GM18511 (cell line): ENCODE results near the gene DNASE1L2.
A peak's percentile ranks its signal among the peaks of the same experiment; 100 is the strongest.
"Not testable (repeated sequence)": the region's sequence is repeated elsewhere in the genome, so short reads cannot be mapped to it uniquely, and the experiment has no call there.

Experiments used
- ATAC-seq: cut with Tn5 transposase; IDR thresholded peaks from one replicate; pipeline ENCODE4 v1.9.1; 2021; ENCODE audit warnings: mild to moderate bottlenecking, moderate library complexity; ENCODE audit not compliant: unreplicated experiment

DNASE1L2 gene

DNA sequence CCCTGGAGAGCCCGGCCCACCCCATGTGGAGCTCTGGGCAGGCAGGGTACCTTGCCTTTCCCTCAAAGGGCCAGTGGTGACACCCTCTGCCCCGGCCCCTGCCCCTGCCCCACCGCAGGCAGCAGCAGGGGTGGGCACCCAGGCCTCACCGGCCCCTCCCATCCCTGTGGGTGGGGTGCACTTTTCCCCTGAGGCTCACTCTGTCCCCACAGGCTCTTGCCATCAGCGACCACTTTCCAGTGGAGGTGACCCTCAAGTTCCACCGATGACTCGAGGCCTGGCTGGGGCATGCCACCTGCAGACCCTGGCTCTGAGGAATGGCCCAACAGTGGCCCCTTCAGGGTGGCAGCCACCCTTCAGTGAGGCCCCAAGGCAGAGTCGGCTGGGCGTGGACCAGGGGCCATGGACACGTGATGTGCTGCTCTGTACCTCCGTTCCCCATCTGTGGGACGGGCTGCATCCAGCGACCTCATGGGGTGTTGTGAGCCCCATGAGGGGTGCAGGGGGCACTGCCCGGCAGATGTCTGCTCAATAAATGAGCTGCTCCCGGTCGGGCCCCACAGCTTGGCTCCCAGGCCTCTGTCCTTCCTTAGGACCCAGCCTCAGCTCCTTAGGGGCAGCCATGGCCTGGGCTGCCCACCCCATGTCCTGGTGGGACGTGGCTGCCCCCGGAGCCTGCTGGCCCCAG is 2.0 kb downstream of the DNASE1L2 start:
- ATAC-seq = no peak

- no peak for ATAC-seq
These were observed 2.8 kb downstream of the DNASE1L2 start for GRCh38 chr16:2238838-2239675.

- not testable (repeated sequence) for ATAC-seq
These were observed 4.1 kb downstream of the DNASE1L2 start for GRCh38 chr16:2240331-2240730.

- no peak for ATAC-seq
These were observed 6.4 kb downstream of the DNASE1L2 start for GRCh38 chr16:2242598-2242997.

GRCh38 chr16:2243031-2243528 is 6.8 kb downstream of the DNASE1L2 start:
- ATAC-seq = no peak

- no peak for ATAC-seq
These were observed 7.5 kb downstream of the DNASE1L2 start for GRCh38 chr16:2243781-2244180.

GRCh38 chr16:2244301-2244700 is 8.1 kb downstream of the DNASE1L2 start:
- ATAC-seq = no peak

DNA sequence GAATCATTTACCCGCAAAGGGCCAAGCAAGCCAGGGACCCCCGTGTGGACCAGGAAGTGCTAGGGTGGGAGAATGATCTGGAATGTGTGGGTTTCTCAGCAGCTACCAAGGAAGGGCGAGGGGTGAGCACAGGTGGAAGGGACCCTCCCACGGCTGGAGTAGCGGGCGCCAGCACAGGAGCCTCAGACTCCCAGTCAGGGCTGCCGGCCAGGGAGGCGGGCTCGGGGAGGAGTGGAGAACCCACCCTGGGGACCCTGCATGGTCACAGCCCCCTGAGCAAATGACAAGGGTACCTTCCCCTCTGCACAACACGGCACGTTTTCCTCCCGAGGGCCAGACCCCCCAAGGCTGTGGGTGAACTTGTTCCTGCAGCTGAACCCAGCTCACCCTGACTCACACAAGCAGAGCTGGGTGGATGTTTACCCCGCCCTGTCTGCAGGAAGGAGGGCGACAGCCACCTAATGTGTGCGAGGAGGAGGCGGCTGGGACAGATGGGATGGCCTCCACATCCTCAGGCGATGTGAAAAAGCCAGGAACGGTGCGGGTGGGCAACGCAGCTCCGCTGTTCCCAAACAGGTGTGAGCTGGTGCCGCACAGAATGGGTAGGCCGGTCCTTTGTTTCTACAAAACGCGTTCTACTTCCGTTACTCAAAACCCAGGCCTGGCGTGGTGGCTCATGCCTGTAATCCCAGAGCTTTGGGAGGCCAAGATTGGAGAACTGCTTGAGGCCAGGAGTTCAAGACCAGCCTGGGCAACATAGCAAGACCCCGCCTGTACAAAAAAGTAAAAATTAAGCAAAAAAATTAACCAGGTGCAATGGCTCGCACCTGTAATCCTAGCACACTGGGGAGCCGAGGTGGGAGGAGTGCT is 8.9 kb downstream of the DNASE1L2 start:
- ATAC-seq = no peak

DNA sequence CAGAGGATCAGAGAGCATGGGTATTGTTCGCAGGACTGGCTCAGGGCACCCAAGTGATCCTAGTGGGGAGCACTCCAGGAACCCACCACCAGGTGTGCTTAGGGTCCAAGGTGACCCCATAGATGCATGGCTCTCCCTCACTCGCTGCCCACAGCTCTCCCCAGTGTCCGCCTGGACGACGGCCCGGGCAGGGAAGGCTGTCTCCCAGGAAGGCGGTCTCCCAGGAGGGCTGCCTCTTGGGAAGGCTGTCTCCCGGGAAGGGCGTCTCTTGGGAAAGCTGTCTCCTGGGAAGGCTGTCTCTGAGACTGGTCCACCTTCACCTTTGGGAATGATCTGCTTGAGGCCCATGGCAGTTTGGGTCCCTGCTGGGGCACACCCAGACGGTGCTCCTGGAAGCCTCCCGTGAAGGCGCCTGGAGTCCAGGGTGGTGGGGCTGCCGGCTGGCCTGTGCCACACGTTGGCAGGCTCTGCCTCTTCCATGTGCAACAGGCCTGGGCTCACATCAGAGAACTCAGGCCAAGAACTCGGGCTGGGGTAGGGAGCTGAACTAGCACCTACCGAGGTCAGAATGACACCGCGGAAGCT is 10.1 kb downstream of the DNASE1L2 start:
- no peak for ATAC-seq

DNA sequence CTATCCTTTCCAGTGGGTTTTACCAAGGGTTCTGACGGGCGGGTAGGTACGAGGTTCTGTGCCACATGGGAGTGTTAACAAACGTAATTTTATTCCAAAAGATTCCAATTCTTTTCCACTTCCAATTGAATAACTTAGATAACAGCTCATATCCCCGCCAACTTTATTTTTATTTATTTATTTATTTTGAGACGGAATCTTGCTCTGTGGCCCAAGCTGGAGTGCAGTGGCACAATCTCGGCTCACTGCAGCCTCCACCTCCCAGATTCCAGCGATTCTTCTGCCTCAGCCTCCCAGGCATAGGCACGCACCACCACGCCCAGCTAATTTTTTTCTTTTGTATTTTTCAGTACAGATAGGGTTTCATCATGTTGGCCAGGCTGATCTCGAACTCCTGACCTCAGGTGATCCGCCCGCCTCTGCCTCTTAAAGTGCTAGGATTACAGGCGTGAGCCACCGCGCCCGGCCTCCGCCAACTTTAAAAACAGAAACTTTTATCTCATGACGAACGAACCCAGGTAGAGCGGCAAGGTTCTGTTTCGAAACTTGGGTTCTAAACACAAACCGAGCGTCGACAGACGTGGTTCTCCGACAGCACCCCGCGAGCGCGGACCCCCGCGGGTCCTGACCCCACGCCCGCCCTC is 14.5 kb downstream of the DNASE1L2 start:
- peak; percentile 5 for ATAC-seq

GRCh38 chr16:2251296-2252111 is 15.3 kb downstream of the DNASE1L2 start, which contains the start of gene ECI1:
ECI1 (minus strand) TSS chr16:2251587; CDS start chr16:2251566, 21 bp downstream.
- ATAC-seq = peak; percentile 92

DNA sequence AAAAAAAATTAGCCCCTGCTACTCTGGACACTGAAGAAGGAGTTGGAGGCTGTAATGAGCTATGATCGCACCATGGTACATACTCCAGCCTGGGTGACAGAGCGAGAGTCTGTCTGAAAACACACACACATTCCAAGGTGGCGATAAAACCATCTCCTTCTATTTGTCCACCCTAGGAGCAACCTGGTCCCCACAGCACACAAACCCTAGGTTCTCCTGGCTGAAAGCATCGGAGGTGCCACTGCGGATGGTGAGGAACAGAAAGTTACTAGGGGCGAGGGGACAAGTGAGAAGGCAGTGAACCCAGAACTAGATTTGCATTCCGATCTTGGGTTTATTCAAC is 16.5 kb downstream of the DNASE1L2 start:
- no peak for ATAC-seq

DNA sequence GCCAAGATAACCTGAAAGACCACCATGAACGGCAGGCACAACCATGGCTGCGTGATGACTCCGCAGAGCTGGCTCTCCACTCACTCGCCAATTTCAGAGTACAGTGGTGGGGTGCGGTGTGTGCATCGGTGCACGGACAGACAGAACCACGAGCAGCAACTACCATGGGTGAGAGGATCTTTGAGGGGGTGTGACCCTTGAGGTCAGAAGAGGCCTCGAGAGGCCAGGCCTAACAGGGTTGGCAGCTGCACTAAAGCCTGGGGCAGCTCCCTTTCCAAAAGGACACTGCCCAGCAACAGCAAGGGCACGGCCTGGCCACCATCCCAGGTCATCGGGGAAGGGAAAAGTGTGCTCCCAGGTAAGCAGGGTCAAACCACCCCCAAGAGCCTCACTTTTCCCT is 17.0 kb downstream of the DNASE1L2 start:
- no peak for ATAC-seq

- no peak for ATAC-seq
These were observed 20.4 kb downstream of the DNASE1L2 start for GRCh38 chr16:2256531-2257140.

DNA sequence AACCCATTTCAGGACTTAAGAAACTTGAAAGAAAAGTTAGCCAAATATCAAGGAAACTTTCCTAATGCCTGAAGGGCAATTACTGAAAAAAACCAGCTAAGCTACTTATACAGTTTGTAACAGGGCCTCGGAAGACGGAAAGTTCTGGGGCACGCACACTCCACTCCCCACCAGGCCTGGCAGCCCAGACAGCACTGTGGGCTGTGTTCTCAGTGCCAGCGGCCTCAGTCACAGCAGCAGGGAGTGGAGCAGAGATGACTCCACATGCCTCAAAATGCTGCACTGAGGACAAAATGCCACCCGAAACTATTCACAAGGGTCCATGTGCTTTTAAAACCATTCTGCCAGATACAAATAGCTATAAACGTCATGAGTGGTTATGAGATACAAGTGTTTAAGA is 21.5 kb downstream of the DNASE1L2 start:
- ATAC-seq = no peak

DNA sequence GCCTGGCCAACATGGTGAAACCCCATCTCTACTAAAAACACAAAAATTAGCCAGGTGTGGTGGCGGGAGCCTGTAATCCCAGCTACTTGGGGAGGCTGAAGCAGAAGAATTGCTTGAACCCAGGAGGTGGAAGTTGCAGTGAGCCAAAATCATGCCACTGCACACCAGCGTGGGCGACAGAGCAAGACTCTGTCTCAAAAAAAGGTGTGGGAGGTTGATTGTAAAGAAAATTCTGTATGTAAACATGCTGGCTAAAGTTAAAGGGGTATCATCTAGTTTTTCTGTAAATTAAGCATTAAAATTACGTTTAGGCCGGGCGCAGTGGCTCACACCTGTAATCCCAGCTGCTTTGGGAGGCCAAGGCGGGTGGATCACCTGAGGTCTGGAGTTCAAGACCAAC is 22.3 kb downstream of the DNASE1L2 start:
- not testable (repeated sequence) for ATAC-seq

- ATAC-seq = no peak
These were observed 24.0 kb downstream of the DNASE1L2 start for GRCh38 chr16:2260250-2260649.

DNA sequence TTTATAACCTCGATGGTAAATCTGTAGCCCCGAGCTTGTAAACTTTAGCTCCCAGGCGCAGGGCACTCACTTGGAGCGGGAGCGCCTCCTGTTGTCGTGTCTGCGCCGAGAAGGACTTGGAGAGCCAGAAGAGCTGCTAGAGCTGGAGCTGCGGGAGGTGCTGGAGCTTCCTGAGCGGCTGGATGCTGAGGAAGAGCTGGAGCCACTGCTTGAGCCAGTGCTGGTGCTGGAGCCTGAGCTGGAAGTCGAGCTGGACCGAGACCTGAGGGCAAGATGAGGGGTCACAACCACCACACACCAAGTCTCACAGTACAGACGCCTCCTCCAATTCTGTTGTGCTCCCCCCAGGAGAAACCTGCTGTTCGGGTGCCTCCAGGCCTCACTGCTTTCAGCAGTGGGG is 26.8 kb downstream of the DNASE1L2 start:
- not testable (repeated sequence) for ATAC-seq

DNA sequence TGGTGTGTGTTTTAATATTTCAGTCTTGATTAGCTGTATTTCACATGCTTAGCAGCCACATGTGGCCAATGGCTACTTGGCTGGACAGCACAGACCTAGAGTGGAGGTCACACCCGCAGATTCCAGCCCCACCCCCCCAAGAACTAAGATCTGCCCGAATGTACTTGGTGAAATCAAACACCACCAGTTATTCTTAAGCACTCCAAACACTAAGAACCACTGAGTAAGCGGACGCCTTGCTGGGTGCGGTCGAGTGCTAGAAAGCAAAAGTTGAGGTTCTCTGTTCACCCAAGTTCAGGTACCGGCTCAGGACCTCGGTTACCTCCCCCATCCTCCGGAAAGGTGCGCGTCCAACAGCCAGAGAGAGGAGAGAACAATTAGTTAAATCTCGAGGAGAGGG is 30.6 kb downstream of the DNASE1L2 start:
- not testable (repeated sequence) for ATAC-seq
